ENCODE data around the gene PSMC3. TPM values are rescaled to one million over a fixed set of nuclear protein-coding genes. Genes with fewer than 3 reads are reported as not detected.

Gene PSMC3
- total RNA-seq, 1 experiment from 2014 or later: 179 TPM

- H2BK12ac ChIP-seq (ENCODE audit: insufficient read length, low read depth, low read length): no peak overlapping the region
- TF ChIP-seq CTCF (conservative IDR thresholded peaks at IDR 0.05): peak; percentile 34; the same call in 2 of the 3 replicates
- no peak overlapping the region for H3K9ac ChIP-seq (ENCODE audit: extremely low read depth, insufficient read length, low read length)
- no peak overlapping the region for H4K91ac ChIP-seq (ENCODE audit: insufficient read length, low read depth, low read length)
- no peak overlapping the region for H3T11ph ChIP-seq (ENCODE audit: low read length)
- no peaks in the 10 kb centered on the region for H3K79me1 ChIP-seq (ENCODE audit: insufficient read depth, low read depth, low read length, poor library complexity, severe bottlenecking)
- H3K18ac ChIP-seq (ENCODE audit: insufficient read length, low read depth, low read length): peak overlapping the region; percentile 51
- no peak overlapping the region for H3K56ac ChIP-seq (ENCODE audit: insufficient read length, low read depth, low read length)
- Mint-ChIP-seq H3K4me1 (peaks cover 3 to 4% of the 10 kb centered on the region in 2 experiments; a peak in 3 of 4 replicates), H3K9me3 (no peaks in the 10 kb centered on the region), H3K27me3 (ENCODE audit: low read depth) (no peaks in the 10 kb centered on the region), H3K27ac (no peak overlapping the region), H3K4me3 (no peak overlapping the region), H3K36me3 (ENCODE audit: insufficient read depth in 1 of 3, low read depth in 3 of 3) (no peaks in the 10 kb centered on the region)
- H3K4me1 ChIP-seq (ENCODE audit: insufficient read depth, low read length): no peaks in the 10 kb centered on the region
- no peak overlapping the region for H4K5ac ChIP-seq (ENCODE audit: insufficient read length, low read depth, low read length)
- no peak overlapping the region for H2AFZ ChIP-seq (ENCODE audit: low read length)
- no peak overlapping the region for H3K4ac ChIP-seq (ENCODE audit: low read depth, low read length)
- H3K4me2 ChIP-seq (ENCODE audit: insufficient read depth, insufficient read length, low read length): no peak overlapping the region
- no peak overlapping the region for H3K14ac ChIP-seq (ENCODE audit: insufficient read depth, low read length)
- H2BK120ac ChIP-seq (ENCODE audit: low read depth, low read length, poor library complexity, severe bottlenecking): no peak overlapping the region
- no CpG with 5 or more reads among the region's 14 CpGs for WGBS (ENCODE audit: extremely low coverage, insufficient read length, low lambda C conversion rate)
- DNase-seq: no peak
- H3K27me3 ChIP-seq (ENCODE audit: insufficient read depth, low read length): no peaks in the 10 kb centered on the region
- H4K8ac ChIP-seq (replicated peaks; ENCODE audit: insufficient read length, low read depth, low read length): no peak overlapping the region
- H3K79me2 ChIP-seq (ENCODE audit: insufficient read depth, low read length): no peaks in the 10 kb centered on the region
- H3K27ac ChIP-seq (ENCODE audit: insufficient read length, low read depth, low read length): no peak overlapping the region
- no peak overlapping the region for H3K23ac ChIP-seq (ENCODE audit: insufficient read length, low read depth, low read length)
- no peaks in the 10 kb centered on the region for H4K20me1 ChIP-seq (ENCODE audit: control insufficient read depth, insufficient read depth, insufficient read length)
- H3K23me2 ChIP-seq (ENCODE audit: insufficient read length, low read depth, low read length, poor library complexity, severe bottlenecking): no peaks in the 10 kb centered on the region
- no peaks in the 10 kb centered on the region for H3K9me3 ChIP-seq (ENCODE audit: control insufficient read depth, low read depth, low read length)
- H2BK15ac ChIP-seq (ENCODE audit: low read depth, low read length): no peak overlapping the region
- H2AK5ac ChIP-seq (ENCODE audit: insufficient read length, low read length): no peak overlapping the region
- H2BK5ac ChIP-seq (ENCODE audit: insufficient read length, low read length): no peak overlapping the region
- H2BK20ac ChIP-seq (ENCODE audit: low read depth, low read length, poor library complexity, severe bottlenecking): no peak overlapping the region
These were observed 49.5 kb downstream of the PSMC3 start for GRCh38 chr11:47376525-47377371.
